Heart left ventricle (tissue), 16 donors: Measurements from ENCODE around the gene CCDC127. TPM values are rescaled to one million over a fixed set of nuclear protein-coding genes. Genes with fewer than 3 reads are reported as not detected.
A peak's percentile ranks its signal among the peaks of the same experiment; 100 is the strongest.
"Not testable (repeated sequence)": the region's sequence is repeated elsewhere in the genome, so short reads cannot be mapped to it uniquely, and the experiment has no call there.

Experiments used
- ATAC-seq, 4 donors: fragments of 200-7000 bp; cut with Tn5 transposase; one replicate each; pipeline ENCODE4 v1.9.1; 2020 to 2022; ENCODE audit warnings: moderate library complexity in 4 of 4, mild to moderate bottlenecking in 3 of 4, moderate number of reproducible peaks in 1 of 4
- DNase-seq, 5 donors: peaks; one replicate each; pipeline ENCODE4 v3.0.0-alpha.2; 2020
- H3K27ac ChIP-seq, 12 donors: fragments of 200-600 bp; sonication (generic) in 4 of 12; one replicate each; pipeline versions ENCODE4 v1.5.0 to v1.8.0; 2016 to 2022; ENCODE audit warnings: mild to moderate bottlenecking in 2 of 12
- H3K27me3 ChIP-seq, 9 donors: fragments of 200-600 bp; sonication (generic) in 2 of 9; one replicate each; pipeline versions ENCODE4 v1.5.1 to v1.8.0; 2016 to 2022; ENCODE audit warnings: mild to moderate bottlenecking in 3 of 9
- H3K36me3 ChIP-seq, 9 donors: fragments of 200-600 bp; sonication (generic) in 2 of 9; one replicate each; pipeline versions ENCODE4 v1.5.0 to v1.8.0; 2018 to 2022; ENCODE audit warnings: mild to moderate bottlenecking in 2 of 9
- H3K4me1 ChIP-seq, 12 donors: fragments of 200-600 bp; sonication (generic) in 4 of 12; one replicate each; pipeline versions ENCODE4 v1.5.0 to v1.8.0; 2016 to 2022; ENCODE audit warnings: mild to moderate bottlenecking in 3 of 12
- H3K4me3 ChIP-seq, 12 donors: fragments of 200-600 bp; sonication (generic) in 4 of 12; one replicate each; pipeline versions ENCODE4 v1.5.0 to v1.8.0; 2017 to 2022; ENCODE audit warnings: mild to moderate bottlenecking in 9 of 12, moderate library complexity in 4 of 12
- H3K9me3 ChIP-seq, 12 donors: fragments of 200-600 bp; sonication (generic) in 4 of 12; one replicate each; pipeline versions ENCODE4 v1.5.0 to v1.8.0; 2016 to 2022; ENCODE audit warnings: mild to moderate bottlenecking in 1 of 12
- POLR2A ChIP-seq, 2 donors: fragments of 450-650 bp; IDR thresholded peaks; one replicate each; pipeline ENCODE4 v1.6.1; 2017; ENCODE audit warnings: antibody characterized with exemption in 2 of 2, mild to moderate bottlenecking in 2 of 2, moderate library complexity in 2 of 2
- WGBS, 4 donors: extraction: QIAGEN DNeasy Blood & Tissue Kit in 2 of 4; methylation state at CpG; one replicate each; pipeline versions ENCODE4 v1.1.5 to v1.1.7; 2013 to 2018; 5-methylcytosine and 5-hydroxymethylcytosine counted together
- intact Hi-C, 10 donors: fragments of 100-400 bp; cut with DNase I; formaldehyde crosslinking; loops; one replicate each; pipeline versions ENCODE4 v1.11.1 to v1.14.2; 2022
- polyA plus RNA-seq, 2 donors: library from polyadenylated mRNA; stranded (reverse); fragments of 200-250 nt; gene quantifications; one replicate each; pipeline ENCODE4 v1.2.3, GENCODE V29; 2013
- total RNA-seq, 9 donors: library from RNA; depleted of rRNA in 2 of 9; stranded (reverse); fragments of >200 nt in 2 of 9; fragmentation: NEBNext Ultra II Directional in 3 of 9; extraction: Animal tissue kit (Norgen Biotek cat#: 25700) in 3 of 9; gene quantifications; one replicate each; pipeline versions ENCODE4 v1.1.0 to v1.2.4, GENCODE V29; 2016 to 2023
- TF ChIP-seq, protein P1 (sequence below), 12 donors: fragments of 200-600 bp; sonication (generic) in 4 of 12; IDR thresholded peaks; one replicate each; pipeline versions ENCODE4 v1.5.0 to v1.8.0; 2018 to 2022; ENCODE audit warnings: antibody characterized with exemption in 12 of 12, mild to moderate bottlenecking in 5 of 12
- donor health status: ischemic (EF 13 %, LVEDD 7.1; RV severe dilation, severe dysfunction).
- donor health status: healthy with polysubstance abuse.
- donor health status: DM: no; HTN: yes; CAD: no.
- donor health status: DM: no; HTN: no; CAD: no.
- donor health status: ischemic (EF 25% LVEDD 6.9; RV normal size, moderate dysfunction).
- donor health status: ischemic (EF 25% LVEDD 5.7; RV mildly dilated, moderate dysfunction).
- donor health status: healthy.
- donor health status: DM: yes; HTN: yes; CAD: no.
- donor health status: ischemic (EF 35%, LVEDD 5.7; RV mildly dilated, moderate dysfunction).
- donor health status: nonischemic (EF 11% LVEDD 7.7; RV severe dilation, severe dysfunction).
- donor health status: DM: yes; HTN: yes; CAD: no.
- donor health status: PGD.
- donor health status: ischemic (EF 29% LVEDD 5.4; RV normal size, mild dysfunction).
- donor health status: nonischemic (EF 23%, LVEDD 6.1; RV moderate dilation, normal function).

CCDC127 gene
- total and polyA plus RNA-seq, 11 donors = 4.8 to 10.3 (median 7.5) TPM

DNA sequence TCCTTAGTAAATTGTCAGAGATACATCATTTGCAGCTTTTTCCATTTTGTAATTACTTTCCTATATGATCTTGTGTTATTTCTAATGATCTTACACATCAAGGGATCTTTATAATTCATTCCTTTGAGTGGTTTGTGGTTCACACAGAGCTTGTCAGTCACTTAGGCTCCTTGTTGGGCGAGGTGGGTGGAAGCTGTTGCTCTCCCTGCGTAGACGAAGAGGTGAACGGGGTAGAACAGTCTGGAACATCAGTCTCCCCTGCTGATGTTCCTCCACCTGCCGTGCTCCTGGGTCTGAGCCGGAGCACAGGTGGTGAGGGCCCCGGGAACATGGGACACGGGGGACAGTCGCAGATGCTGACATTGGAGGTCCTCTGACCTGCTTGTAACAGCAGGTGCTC is 17.6 kb upstream of the CCDC127 start:
- DNase-seq, H3K27ac ChIP-seq, H3K4me1 ChIP-seq, ATAC-seq, H3K9me3 ChIP-seq, H3K27me3 ChIP-seq, H3K4me3 ChIP-seq, intact Hi-C loops: not testable (repeated sequence)
- H3K36me3 ChIP-seq = peaks cover 0 to 99% (median 82%) of the 10 kb centered on the region in 9 donors
- WGBS, 4 donors = 94 to 99% (median 97%) methylated on average over 5 to 7 of the region's 9 CpGs

- H3K27me3 ChIP-seq = no peaks in the 10 kb centered on the region
- no peak overlapping the region for H3K4me3 ChIP-seq
- ATAC-seq (no peak), DNase-seq (no peak)
- no peak overlapping the region for H3K27ac ChIP-seq
- WGBS, 4 donors = 83 to 95% (median 89%) methylated on average over 8 of the region's 8 CpGs
- H3K4me1 ChIP-seq = no peaks in the 10 kb centered on the region
- TF ChIP-seq POLR2A (IDR thresholded peaks at IDR 0.05) = no peak
- TF ChIP-seq, protein P1, sequence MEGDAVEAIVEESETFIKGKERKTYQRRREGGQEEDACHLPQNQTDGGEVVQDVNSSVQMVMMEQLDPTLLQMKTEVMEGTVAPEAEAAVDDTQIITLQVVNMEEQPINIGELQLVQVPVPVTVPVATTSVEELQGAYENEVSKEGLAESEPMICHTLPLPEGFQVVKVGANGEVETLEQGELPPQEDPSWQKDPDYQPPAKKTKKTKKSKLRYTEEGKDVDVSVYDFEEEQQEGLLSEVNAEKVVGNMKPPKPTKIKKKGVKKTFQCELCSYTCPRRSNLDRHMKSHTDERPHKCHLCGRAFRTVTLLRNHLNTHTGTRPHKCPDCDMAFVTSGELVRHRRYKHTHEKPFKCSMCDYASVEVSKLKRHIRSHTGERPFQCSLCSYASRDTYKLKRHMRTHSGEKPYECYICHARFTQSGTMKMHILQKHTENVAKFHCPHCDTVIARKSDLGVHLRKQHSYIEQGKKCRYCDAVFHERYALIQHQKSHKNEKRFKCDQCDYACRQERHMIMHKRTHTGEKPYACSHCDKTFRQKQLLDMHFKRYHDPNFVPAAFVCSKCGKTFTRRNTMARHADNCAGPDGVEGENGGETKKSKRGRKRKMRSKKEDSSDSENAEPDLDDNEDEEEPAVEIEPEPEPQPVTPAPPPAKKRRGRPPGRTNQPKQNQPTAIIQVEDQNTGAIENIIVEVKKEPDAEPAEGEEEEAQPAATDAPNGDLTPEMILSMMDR (IDR thresholded peaks at IDR 0.05) = no peak
- intact Hi-C loops = no loop called here
- peaks cover 0 to 99% (median 82%) of the 10 kb centered on the region in 9 donors for H3K36me3 ChIP-seq
- H3K9me3 ChIP-seq = no peaks in the 10 kb centered on the region
Measured at GRCh38 chr5:234450-234849, 16.5 kb upstream of the CCDC127 start.

- DNase-seq, ATAC-seq, H3K4me3 ChIP-seq, H3K27ac ChIP-seq, intact Hi-C loops, H3K9me3 ChIP-seq, H3K4me1 ChIP-seq, H3K27me3 ChIP-seq: not testable (repeated sequence)
- 94 to 96% (median 95%) methylated on average over 20 of the region's 20 CpGs for WGBS, 4 donors
- H3K36me3 ChIP-seq = peaks cover 2 to 99% (median 85%) of the 10 kb centered on the region in 9 donors
Measured at GRCh38 chr5:233426-233825, 15.5 kb upstream of the CCDC127 start.

GRCh38 chr5:231661-232060 is 13.7 kb upstream of the CCDC127 start:
- ATAC-seq = no peak
- Histone ChIP-seq H3K36me3 (peaks cover 7 to 100% (median 94%) of the 10 kb centered on the region in 9 donors), H3K4me1 (no peaks in the 10 kb centered on the region), H3K27ac (no peak overlapping the region), H3K4me3 (no peak overlapping the region), H3K9me3 (no peaks in the 10 kb centered on the region), H3K27me3 (no peaks in the 10 kb centered on the region)
- intact Hi-C loops = no loop called here
- TF ChIP-seq, protein P1 (IDR thresholded peaks at IDR 0.05) = no peak
- TF ChIP-seq POLR2A (IDR thresholded peaks at IDR 0.05) = no peak
- DNase-seq = no peak
- 80 to 84% (median 82%) methylated on average over 13 of the region's 13 CpGs for WGBS, 4 donors

DNA sequence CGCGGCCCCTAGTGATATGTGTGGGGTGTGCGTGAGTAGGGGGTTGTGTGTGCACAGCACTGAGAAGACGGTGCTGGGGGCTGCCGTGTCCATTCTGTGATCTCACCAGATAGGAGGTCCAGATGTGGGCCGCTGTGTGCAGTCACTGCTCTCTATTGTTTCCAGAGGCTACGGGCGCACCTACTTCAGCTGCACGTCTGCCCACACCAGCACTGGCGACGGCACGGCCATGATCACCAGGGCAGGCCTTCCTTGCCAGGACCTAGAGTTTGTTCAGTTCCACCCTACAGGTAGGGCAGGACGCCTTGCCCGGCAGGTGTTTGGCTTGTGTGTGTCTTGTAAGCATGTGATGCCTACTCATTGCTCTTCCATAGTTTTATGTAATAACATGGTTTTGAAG is 12.8 kb upstream of the CCDC127 start:
- WGBS, 4 donors = 90 to 94% (median 93%) methylated on average over 12 to 14 of the region's 14 CpGs
- H3K27me3 ChIP-seq = no peaks in the 10 kb centered on the region
- H3K4me1 ChIP-seq = no peaks in the 10 kb centered on the region
- intact Hi-C loops = no loop called here
- ATAC-seq (peak in 2 of 4 donors; percentile 24), DNase-seq (no peak)
- H3K36me3 ChIP-seq = peaks cover 7 to 100% (median 95%) of the 10 kb centered on the region in 9 donors
- no peak overlapping the region for H3K4me3 ChIP-seq
- H3K27ac ChIP-seq = no peak overlapping the region
- TF ChIP-seq, protein P1 (IDR thresholded peaks at IDR 0.05) = no peak
- no peak for TF ChIP-seq POLR2A (IDR thresholded peaks at IDR 0.05)
- H3K9me3 ChIP-seq = no peaks in the 10 kb centered on the region
